ENCODE data around the gene TMEM240. TPM values are rescaled to one million over a fixed set of nuclear protein-coding genes. Genes with fewer than 3 reads are reported as not detected.

The TMEM240 gene
- total and polyA plus RNA-seq, 9 of the 15 experiments (the other 6 are each of a cell fraction or from before 2014, with no cell fraction given) = 0.24 to 2.0 (median 0.69) TPM; not detected in 5

DNA sequence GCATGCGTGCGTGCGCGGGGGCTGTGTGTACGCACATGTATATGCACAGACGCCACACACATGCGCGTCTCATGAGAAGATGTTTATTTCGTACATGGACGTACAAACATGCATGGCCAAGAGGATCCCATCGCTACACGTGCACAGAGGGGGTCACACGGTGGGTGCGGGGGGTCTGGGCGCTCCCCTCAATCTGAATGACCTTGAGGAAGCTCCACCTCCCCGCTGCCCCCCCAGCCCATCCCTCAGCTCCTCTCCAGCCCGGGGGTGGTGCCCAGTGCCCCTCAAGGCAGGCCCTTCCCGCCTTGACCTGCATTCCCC lies 1.5 kb downstream of the TMEM240 start:
- 97% methylated on average over 18 of the region's 18 CpGs for WGBS (ENCODE audit: insufficient coverage, low coverage, missing lambda C conversion rate)
- Histone ChIP-seq H3K4me3 (no peak overlapping the region), H3K79me2 (ENCODE audit: control insufficient read depth, insufficient read depth, low read length) (no peaks in the 10 kb centered on the region), H3K4me2 (ENCODE audit: insufficient read depth, low read length) (no peak overlapping the region), H3K9ac (ENCODE audit: insufficient read depth in 1 of 2, low read depth in 2 of 2, low read length in 2 of 2) (no peak overlapping the region), H3K27ac (ENCODE audit: extremely low read depth, low read depth, low read length) (no peak overlapping the region), H2AFZ (ENCODE audit: low read depth, low read length) (no peak overlapping the region), H3K9me1 (ENCODE audit: control insufficient read depth, insufficient read depth, low read length) (no peaks in the 10 kb centered on the region), H3K9me3 (replicated peaks; ENCODE audit: control insufficient read depth, insufficient read depth, low read depth, low read length) (no peaks in the 10 kb centered on the region; the same call in 1 of the 2 replicates), H3K27me3 (ENCODE audit: control insufficient read depth in 2 of 2, insufficient read depth in 2 of 2, low read length in 2 of 2) (no peaks in the 10 kb centered on the region), H4K20me1 (replicated peaks; ENCODE audit: control insufficient read depth, insufficient read depth, low read length) (no peaks in the 10 kb centered on the region), H3K36me3 (ENCODE audit: control insufficient read depth, insufficient read depth, low read length) (peaks cover 56% of the 10 kb centered on the region), H3K4me1 (replicated peaks in 1 of 2; ENCODE audit: control insufficient read depth in 2 of 2, insufficient read depth in 2 of 2, low read length in 2 of 2) (peaks cover 0 to 57% of the 10 kb centered on the region in 2 experiments; a peak in 2 of 5 replicates)
- CTCF ChIA-PET (ENCODE audit: low intra/inter-chr PET ratio) = no interaction called here
- DNase-seq (ENCODE audit: extremely low read depth in 1 of 4, low spot score in 3 of 4) = no peak
- FAIRE-seq = no peak
- TF ChIP-seq KDM5B (IDR thresholded peaks at IDR 0.05; ENCODE audit: insufficient replicate concordance, low read depth, low read length) = no peak
- TF ChIP-seq ZNF695 (CRISPR knock-in tag; IDR thresholded peaks at IDR 0.05) = no peak
- TF ChIP-seq, protein P1, sequence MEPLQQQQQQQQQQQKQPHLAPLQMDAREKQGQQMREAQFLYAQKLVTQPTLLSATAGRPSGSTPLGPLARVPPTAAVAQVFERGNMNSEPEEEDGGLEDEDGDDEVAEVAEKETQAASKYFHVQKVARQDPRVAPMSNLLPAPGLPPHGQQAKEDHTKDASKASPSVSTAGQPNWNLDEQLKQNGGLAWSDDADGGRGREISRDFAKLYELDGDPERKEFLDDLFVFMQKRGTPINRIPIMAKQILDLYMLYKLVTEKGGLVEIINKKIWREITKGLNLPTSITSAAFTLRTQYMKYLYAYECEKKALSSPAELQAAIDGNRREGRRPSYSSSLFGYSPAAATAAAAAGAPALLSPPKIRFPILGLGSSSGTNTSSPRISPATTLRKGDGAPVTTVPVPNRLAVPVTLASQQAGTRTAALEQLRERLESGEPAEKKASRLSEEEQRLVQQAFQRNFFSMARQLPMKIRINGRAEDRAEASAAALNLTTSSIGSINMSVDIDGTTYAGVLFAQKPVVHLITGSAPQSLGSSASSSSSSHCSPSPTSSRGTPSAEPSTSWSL (CRISPR knock-in tag; IDR thresholded peaks at IDR 0.05; ENCODE audit: borderline replicate concordance) = no peak
- no peak for TF ChIP-seq RAD51 (IDR thresholded peaks at IDR 0.05; ENCODE audit: borderline replicate concordance, low read depth)
- TF ChIP-seq FOS (IDR thresholded peaks at IDR 0.05; ENCODE audit: extremely low read depth, insufficient read length) = no peak
- POLR2A ChIA-PET = no interaction called here
- BruUV-seq (replicated peaks) = no TSS peak
- in situ Hi-C loops (cut with MboI) = no loop called here
- intact Hi-C loops (cut with micrococcal nuclease) = no loop called here
- no peak for ATAC-seq
